SK-N-SH (cell line): Measurements from ENCODE around the gene ATG2A.

Experiments used
- CHD2 ChIP-seq: fragments of 150-350 bp; IDR thresholded peaks from 2 replicates; pipeline ENCODE4 v1.6.1; 2018; ENCODE audit warnings: low read length; ENCODE audit not compliant: partially characterized antibody
- EZH2phosphoT487 ChIP-seq: fragments of 200-600 bp; sonication (generic); IDR thresholded peaks from 2 replicates; pipeline ENCODE4 v1.6.1; 2017; ENCODE audit warnings: low read depth, mixed run types, mild to moderate bottlenecking, antibody characterized with exemption, moderate library complexity, borderline replicate concordance
- FOXJ3 ChIP-seq: sonication (generic); formaldehyde crosslinking; IDR thresholded peaks from 2 replicates; pipeline ENCODE4 v1.5.1; 2020; ENCODE audit warnings: mild to moderate bottlenecking, missing genetic modification reagents
- POLR2AphosphoS5 ChIP-seq: IDR thresholded peaks from 2 replicates; pipeline ENCODE4 v1.6.1; 2012; ENCODE audit warnings: low read depth, low read length
- RCOR1 ChIP-seq: fragments of 150-350 bp; IDR thresholded peaks from 2 replicates; pipeline ENCODE4 v1.6.1; 2017; ENCODE audit warnings: antibody characterized with exemption, low read length
- RFX5 ChIP-seq: IDR thresholded peaks from 2 replicates; pipeline ENCODE4 v1.6.1; 2012; ENCODE audit warnings: mild to moderate bottlenecking, improper control_type of control experiment, low read length
- TAF1 ChIP-seq: IDR thresholded peaks from 2 replicates; pipeline ENCODE4 v1.6.1; 2012; ENCODE audit warnings: low read depth, mild to moderate bottlenecking, low read length, moderate library complexity, borderline replicate concordance
- TF ChIP-seq, protein P1 (sequence below): fragments of 200-600 bp; sonication (generic); IDR thresholded peaks from 2 replicates; pipeline ENCODE4 v1.6.1; 2017; ENCODE audit warnings: antibody characterized with exemption, mild to moderate bottlenecking, moderate library complexity
- TF ChIP-seq, protein P2 (sequence below): IDR thresholded peaks from 2 replicates; pipeline ENCODE4 v1.4.0; 2012; ENCODE audit warnings: low read depth

DNA sequence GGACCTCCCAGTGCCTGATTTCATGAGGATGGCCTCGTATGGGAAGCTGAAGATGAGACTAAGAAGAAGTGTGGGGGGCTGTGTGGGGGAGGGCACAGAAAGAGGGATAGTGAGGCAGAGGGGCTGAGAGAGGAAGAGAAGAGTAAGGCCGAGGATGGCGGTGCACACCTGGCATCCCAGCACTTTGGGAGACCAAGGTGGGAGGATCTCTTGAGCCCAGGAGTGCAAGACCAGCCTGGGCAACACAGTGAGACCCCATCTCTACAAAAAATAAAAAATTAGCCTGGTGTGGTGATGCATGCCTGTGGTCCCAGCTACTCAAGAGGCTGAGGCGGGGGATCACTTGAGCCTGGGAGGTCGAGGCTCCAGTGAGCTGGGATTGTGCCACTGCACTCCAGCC lies 25.1 kb downstream of the ATG2A start:
- TF ChIP-seq TAF1 (no peak), POLR2AphosphoS5 (no peak), RCOR1 (no peak), EZH2phosphoT487 (no peak), RFX5 (no peak), CHD2 (no peak), FOXJ3 (CRISPR knock-in tag) (no peak)
- TF ChIP-seq, protein P1, sequence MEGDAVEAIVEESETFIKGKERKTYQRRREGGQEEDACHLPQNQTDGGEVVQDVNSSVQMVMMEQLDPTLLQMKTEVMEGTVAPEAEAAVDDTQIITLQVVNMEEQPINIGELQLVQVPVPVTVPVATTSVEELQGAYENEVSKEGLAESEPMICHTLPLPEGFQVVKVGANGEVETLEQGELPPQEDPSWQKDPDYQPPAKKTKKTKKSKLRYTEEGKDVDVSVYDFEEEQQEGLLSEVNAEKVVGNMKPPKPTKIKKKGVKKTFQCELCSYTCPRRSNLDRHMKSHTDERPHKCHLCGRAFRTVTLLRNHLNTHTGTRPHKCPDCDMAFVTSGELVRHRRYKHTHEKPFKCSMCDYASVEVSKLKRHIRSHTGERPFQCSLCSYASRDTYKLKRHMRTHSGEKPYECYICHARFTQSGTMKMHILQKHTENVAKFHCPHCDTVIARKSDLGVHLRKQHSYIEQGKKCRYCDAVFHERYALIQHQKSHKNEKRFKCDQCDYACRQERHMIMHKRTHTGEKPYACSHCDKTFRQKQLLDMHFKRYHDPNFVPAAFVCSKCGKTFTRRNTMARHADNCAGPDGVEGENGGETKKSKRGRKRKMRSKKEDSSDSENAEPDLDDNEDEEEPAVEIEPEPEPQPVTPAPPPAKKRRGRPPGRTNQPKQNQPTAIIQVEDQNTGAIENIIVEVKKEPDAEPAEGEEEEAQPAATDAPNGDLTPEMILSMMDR = no peak
- TF ChIP-seq, protein P2, sequence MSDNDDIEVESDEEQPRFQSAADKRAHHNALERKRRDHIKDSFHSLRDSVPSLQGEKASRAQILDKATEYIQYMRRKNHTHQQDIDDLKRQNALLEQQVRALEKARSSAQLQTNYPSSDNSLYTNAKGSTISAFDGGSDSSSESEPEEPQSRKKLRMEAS = no peak
